ENCODE results near the gene IBSP.
A peak's percentile ranks its signal among the peaks of the same experiment; 100 is the strongest.

Gene IBSP

GRCh38 chr4:87838890-87839591, 39.7 kb downstream of the IBSP start:
- no peak for DNase-seq

- DNase-seq, result no peak
Observed at GRCh38 chr4:87839592-87839946, 40.2 kb downstream of the IBSP start.

DNA sequence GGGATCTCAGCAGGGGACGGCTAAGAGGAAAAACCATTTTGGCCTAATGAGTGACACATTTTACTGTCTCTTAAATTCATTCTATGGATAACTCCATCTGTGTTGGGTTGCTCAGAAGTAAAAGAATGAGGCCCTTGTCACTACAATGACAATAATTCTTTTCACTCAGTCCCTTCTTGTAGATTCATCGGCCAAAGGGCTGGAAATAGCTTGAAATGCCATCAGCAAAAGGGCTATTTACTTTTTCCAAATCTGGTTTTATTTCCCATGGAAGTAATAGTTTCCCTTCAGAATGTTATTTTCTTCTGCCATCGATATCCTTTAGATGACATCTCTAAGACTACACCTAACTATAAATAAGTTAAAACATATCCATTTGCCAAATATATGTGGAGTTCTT, 40.8 kb downstream of the IBSP start:
- no peak for DNase-seq

GRCh38 chr4:87843936-87844335, 44.6 kb downstream of the IBSP start:
- peak; percentile 56 for DNase-seq

- no peak for DNase-seq
Observed at GRCh38 chr4:87844452-87844851, 45.1 kb downstream of the IBSP start.

- DNase-seq, result no peak
Observed at GRCh38 chr4:87846226-87846625, 46.9 kb downstream of the IBSP start.

DNA sequence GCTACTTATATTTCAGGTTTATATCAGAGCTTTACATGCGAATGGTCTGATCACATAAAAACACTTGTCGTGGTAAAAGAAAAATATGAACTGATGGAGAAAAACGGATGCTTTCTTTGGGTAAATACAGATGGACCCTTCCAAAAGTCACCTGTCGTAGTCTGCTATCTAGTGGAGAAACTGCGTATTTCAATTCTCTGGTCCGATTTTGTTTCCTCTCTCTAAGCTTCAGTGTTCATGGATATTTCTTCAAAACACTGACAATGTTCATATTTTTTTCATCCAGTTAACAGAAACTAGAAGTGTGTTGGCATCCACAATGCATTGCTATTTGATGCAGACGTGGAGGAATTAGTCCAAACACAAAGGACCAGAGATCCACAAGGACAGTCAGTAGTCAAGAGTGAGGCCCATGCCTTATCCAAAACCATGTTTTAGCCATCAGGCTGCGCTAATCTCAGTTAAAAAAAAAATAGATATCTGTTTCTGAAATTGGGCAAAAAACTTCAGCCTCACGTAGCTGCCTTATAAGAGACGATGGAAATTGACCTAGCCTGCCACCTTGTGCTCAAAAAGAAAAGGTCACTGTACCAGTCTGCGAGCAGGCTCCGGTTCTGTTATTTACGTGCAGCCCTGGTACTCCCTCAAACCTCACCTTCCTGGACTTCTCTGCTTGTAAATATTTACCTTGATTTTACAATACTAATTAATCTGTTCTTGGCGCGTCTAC, 49.4 kb downstream of the IBSP start:
- DNase-seq, result peak; percentile 41

DNA sequence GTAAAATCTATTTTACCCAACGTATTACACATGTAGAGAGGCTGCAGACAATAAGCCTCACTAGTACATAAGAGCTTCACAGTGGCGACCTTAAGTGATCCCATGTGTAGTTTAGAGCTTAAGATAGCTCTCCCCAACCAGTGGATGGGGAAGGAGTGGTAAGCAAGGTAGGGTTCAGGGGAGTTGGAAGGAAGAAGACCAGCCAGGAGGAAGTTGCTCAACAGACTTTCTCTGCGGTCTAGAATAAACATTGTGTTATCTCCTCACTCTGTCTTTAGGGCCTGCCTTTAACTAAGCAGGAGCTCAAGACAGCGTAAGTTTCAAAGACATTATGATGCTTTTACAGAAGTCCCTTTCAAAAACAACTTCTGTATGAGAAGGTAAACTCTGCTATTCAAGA, 50.3 kb downstream of the IBSP start:
- peak; percentile 39 for DNase-seq

DNA sequence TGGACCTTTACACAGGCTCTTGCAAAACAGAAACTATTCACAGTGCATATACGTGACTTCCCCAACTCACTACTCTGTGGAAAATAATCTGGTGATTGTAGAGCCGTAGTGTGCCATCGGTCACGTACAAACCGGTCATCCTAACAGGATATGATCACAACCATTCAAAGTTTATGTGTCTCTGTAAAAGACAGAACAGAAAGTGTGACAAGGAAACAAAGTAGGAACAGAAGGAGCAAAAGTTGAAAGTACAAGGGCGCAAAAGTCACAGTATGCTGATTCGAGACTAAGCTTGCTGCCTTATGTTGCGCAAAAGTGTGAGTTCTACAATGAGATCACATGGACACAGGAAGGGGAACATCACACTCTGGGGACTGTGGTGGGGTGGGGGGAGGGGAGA, 52.0 kb downstream of the IBSP start:
- DNase-seq, result no peak

GRCh38 chr4:87851953-87852352, 52.6 kb downstream of the IBSP start:
- DNase-seq, result no peak

DNA sequence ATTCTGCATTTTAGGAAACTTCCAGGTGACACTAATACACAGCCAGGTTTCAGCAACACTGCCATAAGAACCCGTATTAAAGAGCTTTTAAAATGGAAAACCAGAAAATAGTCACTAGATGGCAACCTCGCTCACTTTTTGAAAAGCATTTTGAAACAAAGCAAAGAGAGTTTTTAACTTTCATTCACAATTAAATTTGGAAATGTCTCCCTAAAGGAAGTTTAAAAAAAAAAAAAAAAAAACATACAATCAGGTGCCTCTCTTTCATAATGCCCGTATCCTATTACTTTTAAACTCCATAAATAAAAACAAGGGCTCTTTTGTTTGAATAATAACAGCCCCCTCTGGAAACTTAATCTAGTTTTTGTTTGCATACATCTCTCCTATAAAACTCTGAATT, 53.8 kb downstream of the IBSP start:
- DNase-seq, result peak; percentile 16

DNA sequence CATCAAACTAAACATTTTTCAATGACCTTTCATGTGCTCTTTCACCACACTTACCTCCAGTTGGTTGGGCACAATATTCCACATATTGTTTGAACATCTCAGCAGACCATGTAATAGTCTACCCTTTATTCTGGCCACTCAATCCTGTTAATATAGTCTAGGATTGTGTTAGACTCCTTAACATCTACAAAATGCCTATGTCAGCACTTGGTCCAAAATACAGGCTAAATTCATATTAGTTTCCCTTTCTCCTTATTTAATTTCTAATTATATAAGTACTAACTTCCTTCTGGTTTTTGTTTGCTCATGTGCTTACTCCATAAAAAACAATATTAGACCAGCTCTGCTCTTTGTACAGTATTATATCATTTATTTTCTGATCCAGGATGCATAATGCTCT, 54.5 kb downstream of the IBSP start:
- DNase-seq, result no peak

GRCh38 chr4:87855559-87855958, 56.2 kb downstream of the IBSP start:
- DNase-seq, result no peak

DNA sequence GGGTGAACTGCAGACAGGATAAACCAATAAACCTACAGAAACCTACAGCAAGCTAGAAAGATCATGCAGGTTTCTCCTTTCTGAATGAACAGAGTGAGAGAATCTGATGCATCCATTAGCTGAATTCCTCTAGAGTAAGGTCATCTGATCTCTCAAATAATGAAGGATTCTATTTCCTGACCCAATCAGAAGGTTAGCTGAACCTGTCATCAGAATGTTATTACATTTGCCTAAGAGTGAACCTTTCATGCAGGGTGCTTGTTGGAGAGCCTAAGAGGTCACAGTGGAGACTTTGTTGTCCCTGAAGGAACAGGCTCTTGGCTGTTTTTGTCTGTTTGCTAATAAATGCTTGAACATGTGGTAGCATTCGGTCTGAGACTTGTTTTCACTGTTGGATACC, 57.5 kb downstream of the IBSP start:
- no peak for DNase-seq

GRCh38 chr4:87857789-87858188, 58.4 kb downstream of the IBSP start:
- DNase-seq, result no peak
